Transverse colon (tissue), 4 donors: ENCODE results near the gene SLC16A12. TPM values are rescaled to one million over a fixed set of nuclear protein-coding genes. Genes with fewer than 3 reads are reported as not detected.

ENCODE experiments used
- DNase-seq: peaks from one replicate; pipeline ENCODE4 v3.0.0-alpha.2; 2019
- H3K27ac ChIP-seq, 4 donors: fragments of 200-600 bp; sonication (generic); 2 replicates each; pipeline ENCODE4 v1.5.1; 2016 to 2018; ENCODE audit warnings: inconsistent platforms in 4 of 4
- H3K27me3 ChIP-seq: fragments of 200-600 bp; sonication (generic); 2 replicates; pipeline ENCODE4 v1.5.1; 2017; ENCODE audit warnings: inconsistent platforms
- H3K36me3 ChIP-seq, 4 donors: fragments of 200-600 bp; sonication (generic); 2 replicates each; pipeline ENCODE4 v1.5.1; 2017 to 2019; ENCODE audit warnings: inconsistent platforms in 4 of 4
- H3K4me1 ChIP-seq, 4 donors: fragments of 200-600 bp; sonication (generic); 2 replicates each; pipeline ENCODE4 v1.5.1; 2017 to 2020; ENCODE audit warnings: inconsistent platforms in 4 of 4
- H3K4me3 ChIP-seq, 4 donors: fragments of 200-600 bp; sonication (generic); 1 replicate in 1 of 4; 2 replicates in 3 of 4; pipeline versions ENCODE4 v1.5.1 to v1.6.1; 2017 to 2019; ENCODE audit warnings: inconsistent platforms in 4 of 4
- H3K9me3 ChIP-seq, 2 donors: fragments of 200-600 bp; sonication (generic); 2 replicates each; pipeline ENCODE4 v1.5.1; 2017 to 2019; ENCODE audit warnings: inconsistent platforms in 2 of 2
- CTCF ChIP-seq, 5 experiments: fragments of 200-600 bp in 3 of 5; fragments of 450-650 bp in 2 of 5; sonication (generic) in 3 of 5; IDR thresholded peaks; 1 replicate in 2 of 5; 2 replicates in 3 of 5; pipeline ENCODE4 v1.5.1; 2016 to 2017; ENCODE audit warnings: antibody characterized with exemption in 5 of 5, inconsistent platforms in 3 of 5, mild to moderate bottlenecking in 2 of 5, moderate library complexity in 1 of 5
- EP300 ChIP-seq: sonication (generic); formaldehyde crosslinking; IDR thresholded peaks from one replicate; pipeline ENCODE4 v1.6.1; 2017; ENCODE audit warnings: antibody characterized with exemption, low read depth
- POLR2A ChIP-seq: fragments of 450-650 bp; IDR thresholded peaks from one replicate; pipeline ENCODE4 v1.6.1; 2016; ENCODE audit warnings: antibody characterized with exemption, mild to moderate bottlenecking, moderate library complexity
- POLR2AphosphoS5 ChIP-seq, 3 donors: sonication (generic); formaldehyde crosslinking; IDR thresholded peaks; one replicate each; pipeline ENCODE4 v1.6.1; 2016; ENCODE audit warnings: antibody characterized with exemption in 3 of 3
- WGBS, 2 donors: methylation state at CpG; one replicate each; pipeline ENCODE4 v1.1.5; 2018; ENCODE audit warnings: low coverage in 1 of 2; 5-methylcytosine and 5-hydroxymethylcytosine counted together
- in situ Hi-C, 4 donors: fragments of 200-750 bp; cut with MboI; loops; one replicate each; pipeline versions ENCODE4 v1.15.0 to v1.15.1; 2017; ENCODE audit warnings: low sequenced_read_pairs in 3 of 4, low pct_ligation_motif_present in 1 of 4, low pct_unique_long_range_greater_than_20kb in 1 of 4
- intact Hi-C: fragments of 100-400 bp; cut with DNase I; formaldehyde crosslinking; loops from one replicate; pipeline ENCODE4 v1.15.1; 2023; ENCODE audit warnings: low total_unique reads
- total RNA-seq, 4 donors: library from RNA; depleted of rRNA; stranded (reverse); fragments of >200 nt; gene quantifications; one replicate each; pipeline ENCODE4 v1.1.0, GENCODE V29; 2016

Gene SLC16A12
- total RNA-seq, 4 donors from 2014 or later: 0.27 to 7.6 (median 0.48) TPM; not detected in 1

GRCh38 chr10:89494068-89494467, 41.3 kb downstream of the SLC16A12 start:
- H3K4me3 ChIP-seq: no peak overlapping the region
- H3K4me1 ChIP-seq: no peaks in the 10 kb centered on the region
- in situ Hi-C loops (no loop called here), intact Hi-C loops (no loop called here)
- no peaks in the 10 kb centered on the region for H3K27me3 ChIP-seq
- no peaks in the 10 kb centered on the region for H3K36me3 ChIP-seq
- no peak for TF ChIP-seq POLR2A
- no peak for TF ChIP-seq CTCF (IDR thresholded peaks at IDR 0.05)
- no peak for TF ChIP-seq EP300
- TF ChIP-seq POLR2AphosphoS5 (IDR thresholded peaks at IDR 0.05): no peak
- no peak overlapping the region for H3K27ac ChIP-seq
- H3K9me3 ChIP-seq: no peaks in the 10 kb centered on the region
- DNase-seq: no peak
- 63 to 66% methylated on average over 5 of the region's 5 CpGs for WGBS, 2 donors

GRCh38 chr10:89491932-89492331, 43.5 kb downstream of the SLC16A12 start:
- Histone ChIP-seq H3K27me3 (no peaks in the 10 kb centered on the region), H3K4me1 (no peaks in the 10 kb centered on the region), H3K4me3 (no peak overlapping the region), H3K27ac (no peak overlapping the region), H3K36me3 (no peaks in the 10 kb centered on the region), H3K9me3 (no peaks in the 10 kb centered on the region)
- no peak for TF ChIP-seq EP300
- TF ChIP-seq CTCF (IDR thresholded peaks at IDR 0.05): no peak
- TF ChIP-seq POLR2A: no peak
- TF ChIP-seq POLR2AphosphoS5 (IDR thresholded peaks at IDR 0.05): no peak
- WGBS, 2 donors: 77 to 83% methylated on average over 2 of the region's 2 CpGs
- in situ Hi-C loops (no loop called here), intact Hi-C loops (no loop called here)
- no peak for DNase-seq

- in situ Hi-C loops: no loop called here
- Histone ChIP-seq H3K27me3 (no peaks in the 10 kb centered on the region), H3K36me3 (no peaks in the 10 kb centered on the region), H3K4me1 (no peaks in the 10 kb centered on the region), H3K4me3 (no peak overlapping the region), H3K27ac (no peak overlapping the region), H3K9me3 (no peaks in the 10 kb centered on the region)
- 80 to 87% methylated on average over 4 of the region's 4 CpGs for WGBS, 2 donors
- TF ChIP-seq POLR2AphosphoS5 (IDR thresholded peaks at IDR 0.05) (no peak), EP300 (no peak), CTCF (IDR thresholded peaks at IDR 0.05) (no peak), POLR2A (no peak)
- no peak for DNase-seq
- intact Hi-C loops: no loop called here
Observed at GRCh38 chr10:89490596-89491335, 44.6 kb downstream of the SLC16A12 start.

GRCh38 chr10:89482256-89482655, 53.1 kb downstream of the SLC16A12 start:
- H3K27ac ChIP-seq: peak overlapping the region; percentile 25 to 62 (median 54)
- H3K4me1 ChIP-seq: peaks cover 0 to 27% (median 8%) of the 10 kb centered on the region in 4 donors
- H3K4me3 ChIP-seq: no peak overlapping the region
- DNase-seq: no peak
- no peaks in the 10 kb centered on the region for H3K9me3 ChIP-seq
- no peaks in the 10 kb centered on the region for H3K36me3 ChIP-seq
- in situ Hi-C loops (no loop called here), intact Hi-C loops (no loop called here)
- WGBS, 2 donors: 60 to 93% methylated on average over 1 to 3 of the region's 3 CpGs
- no peak for TF ChIP-seq POLR2A
- no peak for TF ChIP-seq EP300
- no peak for TF ChIP-seq POLR2AphosphoS5 (IDR thresholded peaks at IDR 0.05)
- TF ChIP-seq CTCF (IDR thresholded peaks at IDR 0.05): no peak
- H3K27me3 ChIP-seq: no peaks in the 10 kb centered on the region
